Measurements from ENCODE around the gene ALPL. TPM values are rescaled to one million over a fixed set of nuclear protein-coding genes. Genes with fewer than 3 reads are reported as not detected.

ALPL gene
- total RNA-seq, 1 donor from 2014 or later = 43.1 TPM

DNA sequence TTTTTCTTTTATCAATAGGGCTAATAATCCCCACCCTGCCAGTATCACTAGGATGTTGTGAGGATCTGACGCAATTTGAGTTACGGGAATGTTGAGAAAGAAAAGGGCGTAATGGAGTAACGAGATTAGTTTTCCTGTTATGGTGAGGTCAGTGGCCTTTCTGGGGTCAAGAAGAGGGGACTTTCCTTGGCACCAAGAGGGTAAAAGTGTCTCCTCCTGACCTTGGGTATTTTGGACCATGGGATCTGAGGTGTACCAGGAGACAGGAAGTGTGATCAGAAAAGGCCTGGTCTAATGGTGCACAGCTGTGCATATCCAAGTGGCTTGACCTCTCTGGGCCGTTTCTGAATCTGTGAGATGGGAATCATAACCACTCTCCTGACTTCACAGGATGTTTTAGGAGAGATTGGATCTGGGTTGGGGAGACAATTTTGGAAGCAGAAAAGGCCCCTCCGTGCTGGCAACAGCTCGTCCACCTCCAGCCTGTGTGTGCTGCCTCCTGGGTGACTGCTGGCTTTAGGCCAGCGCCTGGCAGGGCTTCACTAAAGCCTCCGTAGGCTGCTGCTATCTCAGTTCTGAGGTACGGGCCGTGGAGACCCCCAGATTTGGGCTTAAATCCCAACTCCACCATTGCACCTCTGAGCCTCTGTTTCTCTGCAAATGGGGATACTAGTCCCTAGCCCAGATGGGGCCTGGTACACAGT is 37.1 kb downstream of the ALPL start:
- H3K27ac Mint-ChIP-seq = no peak overlapping the region
- H3K9me3 Mint-ChIP-seq = no peaks in the 10 kb centered on the region
- peaks cover 9% of the 10 kb centered on the region for H3K4me1 Mint-ChIP-seq (ENCODE audit: unreplicated experiment)
- TF ChIP-seq, protein P1, sequence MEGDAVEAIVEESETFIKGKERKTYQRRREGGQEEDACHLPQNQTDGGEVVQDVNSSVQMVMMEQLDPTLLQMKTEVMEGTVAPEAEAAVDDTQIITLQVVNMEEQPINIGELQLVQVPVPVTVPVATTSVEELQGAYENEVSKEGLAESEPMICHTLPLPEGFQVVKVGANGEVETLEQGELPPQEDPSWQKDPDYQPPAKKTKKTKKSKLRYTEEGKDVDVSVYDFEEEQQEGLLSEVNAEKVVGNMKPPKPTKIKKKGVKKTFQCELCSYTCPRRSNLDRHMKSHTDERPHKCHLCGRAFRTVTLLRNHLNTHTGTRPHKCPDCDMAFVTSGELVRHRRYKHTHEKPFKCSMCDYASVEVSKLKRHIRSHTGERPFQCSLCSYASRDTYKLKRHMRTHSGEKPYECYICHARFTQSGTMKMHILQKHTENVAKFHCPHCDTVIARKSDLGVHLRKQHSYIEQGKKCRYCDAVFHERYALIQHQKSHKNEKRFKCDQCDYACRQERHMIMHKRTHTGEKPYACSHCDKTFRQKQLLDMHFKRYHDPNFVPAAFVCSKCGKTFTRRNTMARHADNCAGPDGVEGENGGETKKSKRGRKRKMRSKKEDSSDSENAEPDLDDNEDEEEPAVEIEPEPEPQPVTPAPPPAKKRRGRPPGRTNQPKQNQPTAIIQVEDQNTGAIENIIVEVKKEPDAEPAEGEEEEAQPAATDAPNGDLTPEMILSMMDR (conservative IDR thresholded peaks at IDR 0.05) = no peak
- H3K36me3 Mint-ChIP-seq = no peaks in the 10 kb centered on the region
- peaks cover 12% of the 10 kb centered on the region for H3K27me3 Mint-ChIP-seq
- H3K4me3 Mint-ChIP-seq = no peak overlapping the region
- no peak for DNase-seq (ENCODE audit: extremely low spot score, unreplicated experiment)

DNA sequence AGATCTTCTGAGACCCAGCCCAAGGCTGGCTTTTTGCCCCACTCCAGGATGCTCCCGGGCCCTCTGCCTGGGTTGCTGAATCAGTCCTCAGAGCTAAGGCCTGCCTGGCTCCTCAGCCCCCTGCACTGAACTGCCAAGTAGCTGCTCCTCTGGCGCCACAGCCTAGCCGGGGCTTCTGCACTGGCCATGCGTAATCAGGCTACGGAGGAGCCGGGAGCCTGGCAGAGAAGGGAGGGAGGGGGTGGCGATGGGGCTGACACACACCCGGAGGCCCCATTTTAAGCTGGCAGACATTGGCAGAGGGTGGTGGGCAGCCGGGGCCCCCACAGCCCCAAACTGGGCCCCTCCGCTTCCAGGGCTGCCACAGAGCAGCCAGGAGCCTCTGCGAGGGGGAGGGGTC is 38.7 kb downstream of the ALPL start:
- Mint-ChIP-seq H3K9me3 (no peaks in the 10 kb centered on the region), H3K4me3 (no peak overlapping the region), H3K27ac (no peak overlapping the region), H3K36me3 (no peaks in the 10 kb centered on the region), H3K27me3 (peaks cover 12% of the 10 kb centered on the region), H3K4me1 (ENCODE audit: unreplicated experiment) (peaks cover 12% of the 10 kb centered on the region)
- DNase-seq (ENCODE audit: extremely low spot score, unreplicated experiment) = no peak
- TF ChIP-seq, protein P1 (conservative IDR thresholded peaks at IDR 0.05) = no peak

DNA sequence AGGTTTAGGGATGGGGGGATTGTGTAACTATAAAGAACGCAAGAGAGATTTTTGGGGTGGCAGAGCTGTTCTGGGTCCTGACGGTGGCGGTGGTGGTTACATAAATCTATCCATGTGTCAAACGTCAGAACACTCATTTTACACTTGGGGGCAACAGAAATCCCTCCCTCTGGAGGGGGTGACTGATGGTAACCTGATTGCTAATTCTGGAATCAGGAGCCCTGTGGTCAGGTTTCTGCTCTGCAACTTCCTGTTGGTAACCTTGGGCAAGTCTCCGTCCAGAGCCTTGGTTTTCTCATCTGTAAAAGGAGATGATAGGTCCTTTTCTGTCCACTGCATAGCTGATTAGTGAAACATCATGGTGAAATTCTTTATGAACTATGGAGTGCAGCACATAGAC is 40.9 kb downstream of the ALPL start:
- Mint-ChIP-seq H3K27ac (no peak overlapping the region), H3K4me3 (no peak overlapping the region), H3K36me3 (no peaks in the 10 kb centered on the region), H3K4me1 (ENCODE audit: unreplicated experiment) (peaks cover 10% of the 10 kb centered on the region), H3K9me3 (no peaks in the 10 kb centered on the region), H3K27me3 (peaks cover 12% of the 10 kb centered on the region)
- no peak for DNase-seq (ENCODE audit: extremely low spot score, unreplicated experiment)
- TF ChIP-seq, protein P1 (conservative IDR thresholded peaks at IDR 0.05) = no peak

DNA sequence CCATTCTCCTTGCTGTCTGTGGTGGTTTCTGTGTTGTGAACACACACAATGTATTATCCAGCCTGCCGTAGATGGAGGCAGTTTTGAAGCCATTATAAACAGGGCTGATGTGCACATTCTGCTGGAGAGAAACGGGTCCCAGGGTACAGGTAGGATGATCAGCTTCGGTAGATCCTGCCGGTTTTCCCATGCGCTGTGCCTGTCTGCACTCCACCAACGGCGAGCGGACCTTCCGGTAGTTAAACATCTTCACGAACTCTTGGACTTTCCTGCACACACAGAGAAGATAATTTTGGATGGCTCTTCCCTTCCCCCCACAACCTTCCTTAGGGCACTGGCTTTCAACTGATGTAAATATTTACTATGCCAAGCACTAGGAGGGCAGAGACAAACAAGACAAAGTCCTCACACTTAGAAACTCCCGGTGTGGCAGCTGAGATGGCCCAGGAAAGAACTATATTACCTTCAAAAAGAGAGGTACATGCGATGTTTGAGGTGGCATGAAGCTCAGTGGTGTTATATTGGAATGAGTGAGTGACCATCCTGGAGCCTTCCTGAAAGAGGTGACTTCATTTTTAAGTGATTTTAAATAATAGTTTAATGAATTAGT is 41.7 kb downstream of the ALPL start:
- Mint-ChIP-seq H3K9me3 (no peaks in the 10 kb centered on the region), H3K27ac (no peak overlapping the region), H3K4me3 (no peak overlapping the region), H3K27me3 (peaks cover 12% of the 10 kb centered on the region), H3K4me1 (ENCODE audit: unreplicated experiment) (peaks cover 10% of the 10 kb centered on the region), H3K36me3 (no peaks in the 10 kb centered on the region)
- no peak for DNase-seq (ENCODE audit: extremely low spot score, unreplicated experiment)
- TF ChIP-seq, protein P1 (conservative IDR thresholded peaks at IDR 0.05) = no peak

DNA sequence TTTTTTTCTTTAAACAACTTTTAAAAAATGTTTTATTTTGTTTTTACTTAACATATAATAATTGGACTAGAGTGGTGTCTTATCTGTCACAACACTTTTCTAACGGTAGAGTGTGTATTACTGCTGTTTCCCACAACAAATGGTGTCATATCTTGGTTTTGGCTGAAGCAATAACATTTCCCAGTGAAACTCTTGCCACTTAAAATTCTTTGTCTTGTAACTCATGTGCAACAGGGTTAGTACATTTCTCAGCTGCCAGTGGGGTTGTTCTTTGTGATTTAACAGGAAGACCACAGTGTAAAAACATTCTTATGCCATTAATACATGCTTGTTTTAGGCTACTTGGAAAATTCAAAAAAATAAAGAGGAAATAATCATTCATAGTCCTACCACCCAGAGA is 43.5 kb downstream of the ALPL start:
- no peaks in the 10 kb centered on the region for H3K36me3 Mint-ChIP-seq
- peaks cover 10% of the 10 kb centered on the region for H3K4me1 Mint-ChIP-seq (ENCODE audit: unreplicated experiment)
- peaks cover 12% of the 10 kb centered on the region for H3K27me3 Mint-ChIP-seq
- no peaks in the 10 kb centered on the region for H3K9me3 Mint-ChIP-seq
- no peak overlapping the region for H3K4me3 Mint-ChIP-seq
- no peak overlapping the region for H3K27ac Mint-ChIP-seq
- DNase-seq (ENCODE audit: extremely low spot score, unreplicated experiment) = no peak
- TF ChIP-seq, protein P1 (conservative IDR thresholded peaks at IDR 0.05) = no peak

All from type B pancreatic cell (in vitro differentiated cells).